T-helper 9 cell (primary cell): Measurements from ENCODE around the gene ZNF14.
"Not testable (repeated sequence)": the region's sequence is repeated elsewhere in the genome, so short reads cannot be mapped to it uniquely, and the experiment has no call there.

Source experiments
- DNase-seq: peaks from one replicate; pipeline ENCODE4 v3.0.0-alpha.2; 2020

ZNF14 gene

DNA sequence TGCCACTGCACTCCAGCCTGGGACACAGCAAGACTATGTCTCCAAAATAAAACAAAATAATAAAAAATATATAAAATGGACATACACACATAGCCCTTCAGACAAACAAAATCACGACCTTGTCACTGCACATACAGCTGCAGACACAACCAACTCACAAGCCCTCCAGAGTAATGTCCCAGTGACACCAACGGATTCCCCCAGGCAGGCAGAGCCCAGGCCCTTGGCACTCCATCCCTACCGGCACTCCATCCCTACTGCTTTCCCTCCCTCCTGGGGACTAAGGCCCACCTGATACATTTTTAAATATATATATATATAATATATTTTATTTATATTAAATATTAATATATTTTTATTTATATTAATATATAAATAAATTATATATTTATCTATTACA lies 45.8 kb downstream of the ZNF14 start:
- no peak for DNase-seq

- DNase-seq = no peak
Observed at GRCh38 chr19:19686580-19686979, 46.3 kb downstream of the ZNF14 start.

GRCh38 chr19:19686119-19686518 lies 46.8 kb downstream of the ZNF14 start:
- DNase-seq = not testable (repeated sequence)

DNA sequence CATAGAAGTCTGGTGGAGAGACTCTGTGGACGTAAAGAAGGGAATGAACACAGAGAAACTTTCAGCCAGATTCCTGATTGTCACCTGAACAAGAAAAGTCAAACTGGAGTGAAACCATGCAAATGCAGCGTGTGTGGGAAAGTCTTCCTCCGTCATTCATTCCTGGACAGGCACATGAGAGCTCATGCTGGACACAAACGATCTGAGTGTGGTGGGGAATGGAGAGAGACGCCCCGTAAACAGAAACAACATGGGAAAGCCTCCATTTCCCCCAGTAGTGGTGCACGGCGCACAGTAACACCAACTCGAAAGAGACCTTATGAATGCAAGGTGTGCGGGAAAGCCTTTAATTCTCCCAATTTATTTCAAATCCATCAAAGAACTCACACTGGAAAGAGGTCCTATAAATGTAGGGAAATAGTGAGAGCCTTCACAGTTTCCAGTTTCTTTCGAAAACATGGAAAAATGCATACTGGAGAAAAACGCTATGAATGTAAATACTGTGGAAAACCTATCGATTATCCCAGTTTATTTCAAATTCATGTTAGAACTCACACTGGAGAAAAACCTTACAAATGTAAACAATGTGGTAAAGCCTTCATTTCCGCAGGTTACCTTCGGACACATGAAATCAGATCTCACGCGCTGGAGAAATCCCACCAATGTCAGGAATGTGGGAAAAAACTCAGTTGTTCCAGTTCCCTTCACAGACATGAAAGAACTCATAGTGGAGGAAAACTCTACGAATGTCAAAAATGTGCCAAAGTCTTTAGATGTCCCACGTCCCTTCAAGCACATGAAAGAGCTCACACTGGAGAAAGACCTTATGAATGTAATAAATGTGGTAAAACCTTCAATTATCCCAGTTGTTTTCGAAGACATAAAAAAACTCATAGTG lies 53.5 kb downstream of the ZNF14 start:
- DNase-seq = no peak

DNA sequence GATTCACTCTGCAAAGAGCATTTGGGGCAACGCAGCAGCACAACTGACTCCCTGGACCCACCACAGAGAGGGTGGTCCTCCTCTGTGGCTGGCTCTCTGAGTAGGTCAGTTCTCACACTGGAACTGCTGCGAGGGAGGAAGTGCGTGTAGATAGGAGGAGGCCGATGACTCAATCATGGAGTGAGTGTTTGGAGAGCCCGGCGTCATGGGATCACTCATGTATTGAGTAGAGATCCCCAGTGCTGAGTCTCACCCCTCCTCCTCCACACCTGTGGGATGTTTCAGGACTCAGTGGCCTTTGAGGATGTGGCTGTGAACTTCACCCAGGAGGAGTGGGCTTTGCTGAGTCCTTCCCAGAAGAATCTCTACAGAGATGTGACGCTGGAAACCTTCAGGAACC lies 55.3 kb downstream of the ZNF14 start:
- no peak for DNase-seq

GRCh38 chr19:19674315-19674714 lies 58.6 kb downstream of the ZNF14 start:
- DNase-seq = no peak

DNA sequence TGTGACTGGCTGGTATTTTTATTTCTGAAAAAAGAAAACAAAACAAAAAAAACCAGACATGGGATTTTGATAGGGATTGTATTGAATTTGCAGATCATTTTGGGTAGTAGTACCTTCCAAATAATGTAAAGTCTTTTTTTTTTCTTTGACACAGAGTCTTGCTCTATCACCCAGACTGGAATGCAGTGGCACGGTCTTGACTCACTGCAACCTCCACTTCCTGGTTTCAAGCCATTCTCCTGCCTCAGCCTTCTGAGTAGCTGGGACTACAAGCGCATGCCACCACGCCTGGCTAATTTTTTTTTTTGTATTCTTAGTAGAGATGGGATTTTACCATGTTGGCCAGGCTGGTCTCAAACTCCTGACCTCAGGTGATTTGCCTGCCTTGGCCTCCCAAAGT lies 60.1 kb downstream of the ZNF14 start:
- no peak for DNase-seq

DNA sequence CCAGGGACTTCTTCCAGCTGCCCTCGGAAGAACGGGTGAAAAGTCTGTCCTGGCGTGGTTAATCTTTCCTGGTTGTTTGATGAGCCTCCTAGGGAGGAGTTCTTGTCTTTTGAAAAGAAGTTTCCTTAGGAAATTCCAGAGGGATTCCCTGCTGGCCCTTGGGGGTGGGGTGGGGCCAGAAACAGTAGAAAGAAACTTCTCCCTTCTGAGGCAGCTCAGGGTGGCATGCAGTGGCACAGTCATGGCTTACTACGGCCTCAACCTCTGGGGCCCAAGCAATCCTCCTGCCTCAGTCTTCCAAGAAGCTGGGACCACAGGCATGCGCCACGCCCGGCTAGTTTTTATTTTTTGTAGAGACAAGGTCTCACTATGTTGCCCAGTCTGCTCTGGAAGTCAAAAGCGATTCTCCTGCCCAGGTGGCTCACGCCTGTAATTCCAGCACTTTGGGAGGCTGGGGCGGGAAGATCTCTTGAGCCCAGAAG lies 62.8 kb downstream of the ZNF14 start:
- DNase-seq = no peak

DNA sequence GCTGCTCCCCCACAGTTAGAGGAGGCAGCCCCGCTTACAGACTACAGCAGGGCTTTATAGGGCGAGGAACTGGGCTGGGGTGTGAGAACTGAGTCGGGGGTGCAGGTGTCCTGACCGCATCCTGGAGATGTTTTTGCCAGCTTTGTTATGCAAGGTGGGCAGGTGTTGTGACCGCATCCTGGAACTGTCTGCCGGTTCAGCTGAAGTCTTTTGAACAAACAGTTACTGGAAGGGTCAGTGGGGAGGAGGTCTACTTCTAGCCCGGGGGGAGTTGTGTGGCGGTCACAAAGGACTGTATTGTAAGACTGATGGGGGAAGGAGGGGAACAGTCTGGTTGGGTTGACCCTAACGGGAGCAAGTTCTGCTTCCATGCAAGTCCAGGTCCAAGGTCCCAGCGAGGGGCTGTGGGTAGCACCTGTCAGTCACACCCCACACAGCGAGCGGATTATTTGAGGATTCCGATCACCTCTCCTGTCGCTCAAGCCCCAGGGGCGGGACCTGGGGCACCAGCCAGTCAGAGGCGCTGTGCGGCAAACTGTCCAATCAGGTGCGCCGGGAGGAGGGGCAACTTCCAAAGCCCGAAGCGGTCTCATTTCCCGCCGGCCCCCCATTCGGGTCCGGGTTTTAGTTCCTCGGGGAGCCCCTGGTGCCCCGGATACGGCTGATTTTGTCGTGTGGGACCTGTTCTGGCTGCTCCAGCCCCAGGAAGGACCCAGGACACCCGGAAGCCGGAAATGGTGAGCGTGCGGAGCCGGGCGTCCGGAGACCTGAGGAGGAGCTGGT lies 64.5 kb downstream of the ZNF14 start, which contains the start of gene ZNF101:
TSS of gene ZNF101 (plus strand) at position 610 of the 783 bp plus-strand sequence. CDS start at position 735, 125 bp downstream.
- DNase-seq = peak; percentile 88

DNA sequence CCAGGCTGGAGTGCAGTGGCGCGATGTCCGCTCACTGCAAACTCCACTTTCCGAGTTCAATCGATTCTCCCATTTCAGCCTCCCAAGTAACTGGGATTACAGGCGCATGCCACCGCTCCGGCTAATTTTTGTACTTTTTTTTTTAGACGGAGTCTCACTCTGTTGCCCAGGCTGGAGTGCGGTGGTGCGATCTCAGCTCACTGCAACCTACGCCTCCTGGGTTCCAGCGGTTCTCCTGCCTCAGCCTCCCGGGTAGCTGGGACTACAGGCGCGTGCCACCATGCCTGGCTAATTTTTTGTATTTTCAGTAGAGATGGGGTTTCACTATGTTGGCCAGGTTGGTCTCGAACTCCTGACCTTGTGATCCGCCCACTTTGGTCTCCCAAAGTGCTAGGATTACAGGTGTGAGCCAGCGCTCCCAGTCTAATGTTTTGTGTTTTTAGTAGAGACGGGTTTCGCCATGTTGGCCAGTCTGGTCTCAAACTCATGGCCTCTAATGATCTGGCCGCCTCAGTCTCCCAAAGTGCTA lies 67.4 kb downstream of the ZNF14 start:
- DNase-seq = not testable (repeated sequence)

DNA sequence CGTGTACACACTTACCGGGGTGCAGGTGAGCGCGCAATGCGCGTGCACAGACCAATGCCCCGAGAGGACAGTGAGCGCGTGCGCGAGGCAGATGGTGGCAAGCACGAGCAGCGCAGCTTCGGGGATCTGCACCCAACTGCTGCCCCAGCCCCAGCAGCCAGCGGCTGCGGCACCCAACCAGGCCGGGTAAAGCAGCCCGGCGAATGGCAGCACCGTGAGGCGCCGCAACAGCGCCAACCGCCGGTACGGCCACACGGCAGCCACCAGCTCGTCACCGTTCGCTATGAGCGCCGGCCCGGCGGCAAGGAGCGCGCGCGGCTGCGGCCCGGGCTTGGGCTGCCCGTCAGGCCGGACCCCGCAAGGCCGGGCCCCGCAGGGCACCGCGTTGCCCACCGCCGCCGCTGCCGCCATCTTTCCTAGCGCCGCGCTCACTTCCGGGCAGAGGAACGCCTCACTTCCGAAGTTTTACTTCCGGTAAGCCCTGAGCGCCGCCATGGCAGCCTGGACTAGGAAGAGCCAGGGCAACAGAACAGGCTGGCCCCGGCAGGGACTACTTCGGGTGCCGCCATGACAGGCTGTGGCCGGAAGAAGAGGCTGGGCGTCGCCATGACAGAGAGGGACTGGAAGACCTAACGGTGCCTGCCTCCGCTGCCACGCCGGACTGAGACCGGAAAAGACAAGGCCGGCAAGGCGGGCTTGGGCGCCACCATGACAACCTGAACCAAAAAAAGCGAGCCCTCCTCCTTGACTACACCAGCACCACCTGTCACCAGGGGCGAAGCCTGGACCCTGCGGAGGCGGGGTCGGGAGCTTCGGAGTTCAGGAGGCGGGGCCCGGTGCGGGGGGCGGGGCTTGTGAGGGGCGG lies 69.4 kb downstream of the ZNF14 start, which contains the start of gene ATP13A1:
TSS of gene ATP13A1 (minus strand) at position 421 of the 865 bp plus-strand sequence. CDS start at position 411, 10 bp downstream.
- peak; percentile 88 for DNase-seq

DNA sequence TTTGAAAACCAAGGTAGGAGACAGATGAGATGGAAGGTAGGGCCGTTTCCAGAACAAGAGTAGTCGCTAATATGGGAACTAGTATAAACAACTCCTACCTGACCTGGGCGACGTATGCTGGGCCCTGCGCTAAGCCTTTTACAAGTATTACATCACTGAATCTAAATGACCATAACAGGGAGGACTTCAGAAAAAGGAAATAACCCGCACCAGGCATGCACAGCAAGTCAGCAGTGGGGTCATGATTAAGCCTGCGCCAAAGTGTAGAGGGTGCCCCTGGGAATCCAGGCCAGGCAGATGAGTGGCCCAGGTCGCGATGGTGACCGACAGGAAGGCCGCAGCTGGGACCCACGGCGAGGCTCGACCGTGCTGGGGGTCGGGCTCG lies 70.0 kb downstream of the ZNF14 start:
- no peak for DNase-seq

DNA sequence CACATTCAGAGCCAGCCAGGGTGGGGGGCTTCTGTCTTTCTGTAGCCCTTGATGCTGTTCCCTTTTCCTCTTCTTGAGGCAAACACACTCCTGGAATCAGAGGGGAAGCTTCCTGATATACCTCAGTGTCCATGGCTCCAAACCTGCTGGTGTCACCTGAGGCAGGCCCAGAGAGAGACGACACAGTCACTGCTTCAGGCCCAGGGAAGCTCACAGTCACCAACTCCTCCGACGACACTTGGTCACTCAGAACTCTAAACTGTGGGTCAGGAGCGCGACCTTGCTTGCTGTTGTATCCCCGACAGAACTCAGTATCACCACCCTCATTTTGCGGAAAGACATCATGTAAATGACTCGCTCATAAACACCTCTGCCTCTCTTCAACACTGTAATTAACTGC lies 70.6 kb downstream of the ZNF14 start:
- DNase-seq = no peak

GRCh38 chr19:19661675-19662251 lies 71.1 kb downstream of the ZNF14 start:
- DNase-seq = no peak

DNA sequence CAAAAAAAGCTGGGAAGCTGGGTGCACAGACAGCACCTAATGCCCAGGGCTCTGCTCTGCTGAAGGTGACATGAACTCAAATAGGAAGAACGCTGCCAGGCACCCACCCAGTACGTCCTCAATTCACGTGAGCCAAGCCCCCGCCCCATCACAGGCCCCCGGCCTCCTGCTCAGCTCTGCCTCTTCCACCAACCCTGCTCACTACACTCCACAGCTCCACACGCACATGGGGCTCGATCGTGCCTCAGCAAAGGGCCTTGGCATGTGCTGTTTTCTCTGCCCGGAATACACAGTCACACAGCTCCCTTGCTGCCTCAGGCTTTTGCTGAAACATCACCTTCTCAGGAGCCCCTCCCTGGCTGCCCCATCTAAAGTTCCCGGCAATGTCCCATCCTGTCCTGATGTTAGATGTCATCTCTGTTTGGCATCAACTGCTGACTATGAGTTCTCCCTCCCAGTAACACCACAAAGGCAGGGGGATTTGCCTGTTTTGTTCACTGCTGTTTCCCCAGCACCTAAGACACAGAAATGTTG lies 71.7 kb downstream of the ZNF14 start:
- no peak for DNase-seq
